D341Med (cell line): ENCODE data around the gene HOXB2.

Experiments
- DNase-seq: peaks from one replicate; pipeline ENCODE4 v3.0.0; 2012; ENCODE audit warnings: low spot score

Gene HOXB2

DNA sequence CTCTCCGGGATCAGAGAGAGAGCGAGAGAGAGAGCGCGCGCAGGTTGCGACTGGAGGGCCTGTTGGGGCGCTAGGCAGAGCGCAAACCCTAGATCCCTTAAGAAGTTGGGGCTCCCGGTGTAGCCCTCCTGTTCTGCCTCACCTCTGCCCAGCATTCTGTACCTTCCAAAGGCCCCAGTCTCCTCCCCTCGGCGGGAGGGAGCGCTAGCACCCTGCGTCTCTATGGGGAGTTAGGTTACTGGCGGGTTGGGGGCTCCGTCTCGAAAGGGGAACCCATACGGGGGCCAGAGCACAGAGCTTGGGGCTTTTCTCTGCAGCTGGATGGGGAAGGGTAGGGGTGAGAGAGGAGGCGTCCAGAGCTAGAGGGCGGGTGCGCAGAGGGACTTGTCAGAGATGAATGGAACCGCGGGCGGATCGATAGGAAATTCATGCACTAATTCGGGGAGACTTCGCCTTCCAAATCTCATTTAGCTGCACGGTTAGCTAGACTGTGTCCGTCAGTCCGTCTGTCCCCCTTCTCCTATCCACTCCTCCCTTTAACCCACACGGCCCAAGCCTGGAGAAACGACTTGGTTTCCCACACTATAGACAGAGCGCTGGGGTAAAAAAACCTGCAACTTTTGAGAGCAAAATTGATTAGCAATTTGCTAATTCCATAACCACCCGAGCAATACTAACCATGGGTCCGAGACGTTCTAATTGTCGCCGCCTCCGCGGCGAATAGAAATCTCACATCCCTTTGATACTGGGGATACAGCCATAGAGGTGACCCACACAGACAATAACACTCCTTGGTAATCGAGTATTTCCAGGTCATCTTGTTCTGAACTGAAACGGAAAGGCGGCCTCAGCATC lies 33.9 kb upstream of the HOXB2 start:
- no peak for DNase-seq

DNA sequence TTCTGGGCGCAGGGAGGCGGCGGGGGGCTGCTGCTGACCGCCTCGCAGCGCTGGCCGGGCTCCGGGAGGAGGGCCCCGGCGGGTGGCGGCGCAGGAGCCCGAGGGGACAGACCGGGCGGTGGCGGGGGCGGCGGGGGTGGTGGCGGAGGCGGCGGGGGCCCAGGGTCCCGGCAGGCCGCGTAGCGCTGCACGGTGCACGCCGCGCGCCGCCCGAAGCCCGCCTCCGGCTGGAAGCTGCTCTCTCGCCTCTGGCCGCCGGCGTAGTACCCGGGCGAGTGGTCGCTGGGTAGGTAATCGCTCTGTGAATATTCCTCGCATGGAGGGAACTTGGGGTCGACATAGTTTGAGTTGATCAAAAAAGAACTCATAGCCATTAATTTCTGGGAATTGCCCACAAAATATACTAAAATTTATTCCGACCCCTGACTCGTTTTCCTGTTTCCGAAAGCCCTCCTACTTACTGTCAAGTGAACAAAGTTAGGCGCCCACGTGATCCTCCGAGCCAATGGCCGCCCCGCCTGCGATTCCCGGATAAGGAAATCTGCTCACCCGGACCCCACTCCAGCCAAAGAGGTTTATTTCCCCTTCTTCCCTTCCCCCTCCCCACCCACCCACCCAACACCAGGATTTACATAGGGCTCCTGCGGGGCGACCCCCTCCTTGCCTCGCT lies 33.2 kb upstream of the HOXB2 start, which contains the start of gene HOXB4:
Gene HOXB4, minus strand, starts transcription at position 405 of the 670 bp plus-strand sequence. Its CDS starts 31 bp downstream, at position 374.
- no peak for DNase-seq

DNA sequence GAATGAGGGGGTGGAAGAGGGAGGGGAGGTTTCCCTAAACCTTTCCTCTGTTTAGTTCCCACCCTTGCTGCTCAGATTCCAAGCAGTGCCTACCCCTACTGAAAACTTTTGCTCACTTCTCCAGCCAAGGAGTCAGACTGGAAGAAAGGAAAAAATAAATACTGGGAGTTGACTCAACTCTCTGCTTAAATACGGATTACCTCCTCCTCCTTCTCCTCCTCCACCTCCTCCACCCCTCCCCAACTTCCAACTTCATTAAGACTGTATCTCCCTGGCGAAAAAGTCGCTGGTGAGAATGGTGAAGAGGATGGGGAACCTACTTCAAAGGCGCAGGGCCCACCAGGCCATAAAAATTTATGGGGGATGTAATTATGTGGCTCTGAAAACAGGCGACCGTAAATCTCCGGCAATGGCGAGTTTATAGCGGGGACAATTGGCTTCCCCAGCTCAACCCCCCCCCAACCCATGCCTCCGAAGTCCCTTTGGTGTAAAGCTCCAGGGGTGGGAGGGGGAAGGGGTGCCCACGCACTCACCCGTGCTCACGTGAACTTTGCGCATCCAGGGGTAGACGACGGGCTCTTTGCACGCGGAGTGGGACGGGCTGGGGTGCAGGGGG lies 32.5 kb upstream of the HOXB2 start:
- DNase-seq, result no peak

DNA sequence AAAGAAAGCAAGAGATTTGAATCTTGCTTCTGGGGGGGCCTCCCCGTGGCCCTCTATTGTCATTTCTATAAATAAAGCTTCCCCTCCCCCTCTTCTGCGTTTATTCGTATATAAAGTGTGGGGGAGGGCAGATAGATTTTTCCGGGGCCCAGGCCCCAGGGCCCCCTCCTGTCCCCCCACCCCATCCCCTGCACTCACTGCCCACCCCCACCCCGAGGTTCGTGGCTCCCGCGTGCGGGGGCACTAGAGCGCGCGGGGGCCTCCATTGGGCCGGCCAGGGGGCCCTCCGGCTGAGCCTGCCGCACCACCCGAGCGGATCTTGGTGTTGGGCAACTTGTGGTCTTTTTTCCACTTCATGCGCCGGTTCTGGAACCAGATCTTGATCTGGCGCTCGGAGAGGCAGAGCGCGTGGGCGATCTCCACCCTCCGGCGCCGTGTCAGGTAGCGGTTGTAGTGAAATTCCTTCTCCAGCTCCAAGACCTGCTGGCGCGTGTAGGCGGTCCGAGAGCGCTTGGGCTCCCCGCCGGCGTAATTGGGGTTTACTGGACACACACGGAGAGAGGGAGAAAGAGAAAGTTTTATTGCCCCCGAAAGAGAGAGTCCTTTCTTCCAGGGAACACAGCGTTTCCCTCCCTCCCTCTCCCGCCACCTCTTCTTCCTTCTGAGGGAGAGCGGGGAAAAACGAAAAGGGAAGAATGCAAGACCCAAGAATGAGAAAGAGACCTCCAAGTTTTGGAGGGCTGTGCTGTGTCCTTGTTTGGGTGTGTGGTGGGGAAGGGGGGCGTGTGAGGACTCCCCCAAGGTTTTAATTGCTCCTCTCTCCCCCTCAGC lies 31.8 kb upstream of the HOXB2 start:
- DNase-seq, result no peak

DNA sequence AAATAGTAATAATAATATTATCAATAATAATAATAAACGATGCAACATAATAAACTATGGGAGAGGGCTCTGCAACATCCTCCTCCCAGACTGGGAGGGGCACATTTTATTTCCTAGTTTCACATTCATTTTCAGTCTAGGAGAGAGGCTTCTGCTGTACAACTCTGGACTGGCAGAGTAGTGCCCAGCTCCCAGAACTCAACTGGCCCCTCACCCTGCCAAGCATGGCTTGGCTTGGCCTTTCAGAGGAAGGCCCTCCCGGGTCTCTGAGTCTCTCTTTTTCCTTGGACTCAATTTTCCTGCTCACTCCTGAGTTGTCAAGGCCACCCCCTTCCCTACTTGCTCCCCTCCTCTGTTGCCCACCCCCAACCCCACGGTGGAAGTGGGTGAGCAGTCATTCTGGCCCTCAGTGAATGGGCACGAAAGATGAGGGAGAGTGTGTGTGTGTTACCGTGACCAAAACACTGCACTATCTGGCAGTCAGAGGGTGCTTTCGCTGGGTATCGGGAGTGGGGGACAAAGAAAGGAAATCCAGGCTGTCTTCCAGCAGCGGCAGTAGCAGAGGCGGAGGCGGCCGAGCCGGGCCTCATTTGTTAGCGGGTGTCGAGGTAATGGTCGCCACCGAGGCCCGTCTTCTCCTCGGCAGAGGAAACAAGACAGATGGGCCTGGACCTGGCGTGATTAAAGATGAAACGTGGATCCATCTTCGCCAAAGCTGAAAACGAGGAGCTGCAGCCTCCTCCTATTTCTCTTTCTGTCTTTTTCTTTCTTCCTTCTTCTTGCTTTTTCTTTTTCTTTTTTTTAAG lies 31.0 kb upstream of the HOXB2 start:
- DNase-seq, result no peak

DNA sequence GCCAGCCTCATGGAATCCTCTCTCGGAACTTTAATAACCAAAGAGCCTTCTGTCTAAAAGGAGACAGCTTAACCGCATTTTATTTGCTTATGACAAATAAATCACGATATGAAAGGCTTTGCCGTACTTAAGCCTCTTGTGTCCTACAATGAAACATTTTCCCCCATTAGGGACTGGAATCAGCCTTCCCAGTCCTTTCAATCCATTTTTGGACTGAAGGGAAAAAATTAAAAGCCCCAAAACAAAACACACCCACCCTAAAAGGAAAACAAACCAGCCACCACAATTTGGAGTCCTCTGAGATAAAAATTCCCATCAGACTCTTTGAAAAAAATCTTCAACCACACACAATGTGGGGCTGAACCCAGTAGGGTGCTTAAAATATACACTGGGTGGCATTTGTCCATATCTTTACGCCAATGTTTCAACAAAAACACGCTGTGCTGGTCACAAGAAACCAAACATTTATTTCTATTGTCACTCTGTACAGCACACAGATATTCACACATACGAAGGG lies 30.2 kb upstream of the HOXB2 start:
- no peak for DNase-seq

DNA sequence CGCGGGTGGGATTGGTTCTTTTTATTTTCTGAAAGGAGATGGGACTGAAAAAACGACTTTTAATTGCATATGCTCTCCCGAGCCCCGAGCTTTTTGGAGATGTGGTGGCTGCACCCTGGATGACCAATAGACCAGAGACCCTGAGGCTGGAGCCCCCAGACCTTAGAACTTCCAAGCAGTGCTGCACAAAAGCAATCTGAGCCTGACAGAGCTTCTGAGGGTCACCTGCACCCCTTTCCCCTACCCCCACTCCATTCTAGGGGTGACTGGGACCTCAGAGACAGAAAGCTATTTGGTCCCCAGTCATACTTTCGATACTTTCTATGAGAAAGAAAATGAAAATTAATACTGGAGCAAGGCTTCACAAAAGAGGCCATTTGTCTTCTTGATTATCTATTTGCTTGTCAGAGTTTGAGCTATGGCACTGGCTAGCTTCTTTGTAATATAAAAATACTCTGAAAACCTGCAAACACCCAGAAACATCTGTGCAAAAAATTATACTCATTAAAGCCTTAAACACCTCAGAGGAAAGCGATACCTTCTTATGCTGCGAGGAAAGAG lies 29.7 kb upstream of the HOXB2 start:
- DNase-seq, result no peak

DNA sequence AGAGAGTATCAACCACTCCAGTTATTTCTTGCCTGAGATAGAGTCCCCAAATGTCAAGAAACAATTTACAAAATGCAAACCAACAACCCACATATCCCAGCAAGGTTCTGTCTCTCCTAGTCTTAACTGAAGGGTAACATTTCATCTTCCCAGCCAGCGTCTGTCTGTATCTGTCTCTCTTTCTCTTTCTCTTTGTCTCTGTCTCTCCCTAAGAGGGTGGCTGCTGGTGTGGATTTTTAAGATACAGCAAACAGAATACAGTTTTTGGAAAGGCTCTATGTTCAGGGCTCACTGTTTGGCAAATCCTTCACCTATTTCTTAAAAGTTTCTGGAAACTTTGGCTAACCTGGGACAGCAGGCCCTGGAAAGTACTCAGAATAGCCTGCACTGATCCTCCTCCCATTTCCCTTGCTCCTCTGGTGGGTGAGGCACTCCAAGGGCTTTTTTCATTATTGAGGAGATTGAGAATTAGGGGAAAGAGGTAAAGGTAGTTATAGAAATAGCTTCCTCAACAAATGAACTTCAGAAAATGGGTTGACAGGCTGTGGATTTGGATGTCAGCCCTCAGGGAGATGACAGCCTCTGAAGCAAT lies 27.0 kb upstream of the HOXB2 start:
- DNase-seq, result no peak

DNA sequence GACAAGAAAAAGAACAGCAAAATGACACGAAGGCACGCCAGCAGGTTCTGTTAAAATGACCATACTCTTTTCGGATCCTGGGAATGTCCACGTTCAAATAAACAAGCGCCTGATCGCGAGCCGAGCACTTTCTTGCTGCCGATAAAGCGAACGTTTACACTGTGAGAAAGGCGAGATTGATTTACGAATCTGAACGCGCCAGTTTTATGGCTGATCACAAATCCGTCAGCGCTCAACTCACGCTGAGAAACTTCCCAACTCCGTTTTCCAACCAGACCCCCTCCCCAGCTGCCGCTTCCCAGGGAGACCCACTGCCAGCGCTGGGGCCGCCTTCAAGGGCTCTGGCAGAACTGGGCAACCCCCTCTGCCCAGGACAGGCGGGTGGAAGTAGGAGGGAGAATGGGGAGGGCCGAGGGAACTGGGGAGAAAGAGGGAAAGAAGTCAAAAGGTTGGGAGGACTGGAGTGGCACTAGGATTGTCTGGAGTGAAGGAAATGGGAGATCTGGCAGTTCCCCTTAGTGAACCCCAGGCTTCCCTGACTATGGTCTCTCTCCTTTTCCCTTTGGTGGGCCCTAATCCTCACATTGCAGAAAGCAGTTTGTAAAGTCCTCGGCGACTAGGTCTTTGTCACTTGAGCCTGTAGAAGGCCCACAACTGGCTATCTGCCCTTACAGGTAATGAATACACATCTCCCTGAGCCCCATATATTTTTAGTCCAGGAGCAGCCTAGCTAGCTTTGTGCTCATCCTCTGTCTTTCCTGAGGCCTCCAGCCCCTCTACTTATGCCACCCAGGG lies 26.3 kb upstream of the HOXB2 start:
- no peak for DNase-seq

DNA sequence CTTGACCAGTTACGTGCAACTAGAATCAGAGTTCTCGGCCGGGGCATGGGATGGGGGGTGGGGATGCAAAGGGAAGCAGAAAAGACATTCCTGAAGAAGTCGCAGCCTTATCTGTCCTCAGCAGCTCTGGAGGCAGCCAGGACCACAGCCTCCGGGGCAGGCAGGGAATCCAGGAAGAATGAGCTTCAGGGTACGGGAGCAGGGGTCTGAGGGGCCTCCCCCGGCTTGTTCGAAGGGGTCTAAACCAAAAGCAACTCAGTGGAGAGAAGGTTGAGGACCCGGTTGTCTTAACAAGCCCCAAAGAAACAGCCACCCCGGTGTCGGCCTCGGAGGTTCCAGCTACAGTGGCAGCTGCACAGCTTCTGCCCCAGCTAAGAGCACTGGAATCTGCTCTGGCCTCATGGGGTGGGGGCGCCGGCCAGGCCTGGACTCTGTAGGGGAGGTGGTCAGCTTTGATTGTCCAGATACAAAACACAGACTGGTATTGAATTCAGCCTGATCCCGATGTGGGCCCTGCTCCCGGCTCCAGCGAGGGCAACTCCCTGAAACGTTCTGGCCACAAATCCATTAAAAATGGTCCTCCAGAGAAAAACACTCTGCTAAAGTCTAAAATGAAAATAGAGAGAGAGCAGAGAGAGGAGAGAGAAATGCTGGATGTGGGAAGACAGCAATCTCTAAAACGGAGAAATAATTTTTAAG lies 25.6 kb upstream of the HOXB2 start:
- no peak for DNase-seq

DNA sequence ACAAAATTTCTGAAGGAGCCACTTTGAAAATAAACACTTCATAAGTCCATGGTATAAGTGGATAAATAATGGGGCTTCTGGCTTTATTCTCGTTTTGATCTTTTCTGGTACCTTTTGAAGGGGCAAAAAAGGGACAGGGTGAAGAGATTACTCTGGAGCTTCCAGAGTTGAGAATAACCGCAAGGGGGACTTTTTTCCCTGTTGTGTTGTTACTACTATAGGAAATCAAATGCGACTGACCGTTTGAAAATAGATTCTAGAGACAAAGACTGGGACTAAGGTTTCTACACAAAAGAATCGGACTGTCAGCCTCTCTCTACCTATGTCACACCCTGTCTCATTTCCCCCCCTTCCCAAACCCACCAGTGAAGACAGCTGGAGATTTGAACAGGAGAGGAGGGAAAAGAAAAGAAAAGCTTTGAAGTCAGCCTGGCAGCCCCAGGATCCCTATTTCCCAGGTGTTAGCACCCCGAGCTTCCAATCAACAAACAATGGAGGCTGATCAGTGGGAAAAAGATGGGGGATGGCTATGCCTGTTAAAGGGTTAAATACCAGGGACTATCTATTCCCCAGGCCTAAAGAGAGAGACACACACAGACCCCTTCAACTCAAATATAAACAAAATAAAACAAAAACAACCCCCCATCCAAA lies 24.9 kb upstream of the HOXB2 start:
- DNase-seq, result no peak

DNA sequence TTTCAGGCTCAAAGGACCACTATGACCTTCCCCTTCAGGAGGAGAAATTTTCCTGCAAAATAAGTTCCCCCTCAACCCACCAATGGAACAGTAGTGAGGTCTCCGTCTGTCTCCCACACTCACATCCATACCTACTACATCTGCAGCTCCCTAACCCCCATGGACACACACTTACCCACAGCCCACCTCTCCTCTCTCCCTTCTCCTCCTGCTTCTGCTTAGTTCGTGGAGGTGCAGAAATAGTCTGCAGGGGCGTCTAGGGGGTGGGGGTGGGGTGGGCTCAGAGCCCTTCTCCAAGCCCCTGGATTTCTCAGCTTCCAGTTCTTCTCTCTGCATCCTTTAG lies 24.3 kb upstream of the HOXB2 start:
- no peak for DNase-seq

DNA sequence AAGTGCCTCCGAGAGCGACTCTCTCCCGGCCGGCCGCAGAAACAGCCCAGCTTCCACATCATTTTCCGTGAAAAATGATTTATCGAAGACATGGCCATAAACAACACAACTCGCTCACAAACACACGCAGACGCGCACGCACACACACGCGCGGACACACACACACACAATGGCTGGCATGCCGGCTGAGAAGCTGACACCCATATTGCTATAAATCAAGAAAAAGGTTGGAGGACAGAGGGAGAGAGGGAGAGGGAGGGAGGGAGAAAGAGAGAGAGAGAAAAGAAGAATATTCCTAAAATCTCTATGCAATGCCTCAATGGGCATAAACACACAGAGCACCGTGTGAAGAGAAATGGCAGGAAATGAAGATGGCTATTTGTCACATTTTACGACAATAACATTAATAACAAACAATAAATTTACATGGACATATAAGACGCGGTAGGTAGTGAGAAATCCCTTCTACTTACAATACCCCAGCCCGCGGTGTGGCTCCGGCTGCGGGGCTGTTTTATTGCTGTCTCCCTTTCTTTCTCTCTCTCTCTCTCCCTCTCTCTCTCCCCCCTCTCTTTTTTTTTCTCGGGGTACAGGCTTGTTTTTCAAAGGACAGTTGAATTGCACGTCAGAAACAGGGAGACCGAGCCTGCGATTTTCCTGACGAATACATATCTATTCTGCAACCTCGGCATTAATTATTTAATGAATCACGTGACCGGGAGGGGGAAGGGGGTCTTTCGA lies 23.8 kb upstream of the HOXB2 start:
- no peak for DNase-seq

DNA sequence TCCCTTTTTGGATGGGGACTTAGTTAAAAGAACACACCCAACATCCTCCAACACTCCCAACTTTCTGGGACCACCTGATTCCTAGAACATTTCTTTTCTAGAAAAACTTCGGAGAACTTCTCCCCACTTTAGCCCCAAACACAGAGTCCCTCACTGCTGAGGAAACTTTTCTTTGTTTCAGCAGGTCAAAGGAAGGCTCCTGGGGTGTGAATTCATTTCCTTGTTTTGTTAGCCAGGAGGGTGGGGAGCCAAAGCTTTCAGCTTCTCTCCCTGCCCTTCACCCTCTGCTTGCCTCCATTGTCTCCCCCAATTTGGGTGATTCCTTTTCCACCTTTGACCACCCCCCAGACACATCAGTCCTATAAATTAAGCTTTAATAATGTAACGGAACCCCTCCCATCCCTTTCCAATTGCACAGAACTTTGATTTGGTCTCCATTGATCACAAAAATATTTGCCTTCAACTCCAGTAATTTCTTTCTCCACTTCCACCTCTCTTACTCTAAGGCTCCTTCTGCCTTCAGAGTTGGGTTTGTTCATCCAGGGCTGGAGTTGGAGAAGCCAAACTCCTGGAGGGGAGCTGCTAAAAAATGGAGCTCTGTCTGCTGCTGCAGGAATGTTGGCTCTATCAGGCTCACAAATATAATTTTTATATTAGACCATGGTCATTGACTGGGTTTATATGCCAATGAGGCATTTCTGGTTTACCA lies 22.9 kb upstream of the HOXB2 start:
- no peak for DNase-seq

DNA sequence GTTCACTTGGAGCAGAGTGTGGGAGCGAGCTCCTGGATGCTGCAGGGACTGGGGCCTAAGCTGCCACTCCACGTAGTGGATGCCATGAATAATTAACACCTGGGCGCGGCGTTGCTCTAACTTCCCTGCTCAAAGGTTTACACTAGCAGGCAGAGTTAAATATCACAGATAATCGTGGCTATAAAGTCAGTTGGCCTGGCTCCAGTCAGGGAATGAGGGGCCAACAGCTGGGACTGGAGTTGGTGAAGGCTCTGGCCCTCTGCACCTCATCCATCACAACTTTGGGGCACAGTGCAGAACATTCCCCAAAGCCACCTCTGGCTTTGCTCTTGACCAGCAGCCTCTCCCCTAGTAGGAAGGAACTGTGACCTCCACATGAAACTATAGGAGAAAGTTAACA lies 22.3 kb upstream of the HOXB2 start:
- no peak for DNase-seq

DNA sequence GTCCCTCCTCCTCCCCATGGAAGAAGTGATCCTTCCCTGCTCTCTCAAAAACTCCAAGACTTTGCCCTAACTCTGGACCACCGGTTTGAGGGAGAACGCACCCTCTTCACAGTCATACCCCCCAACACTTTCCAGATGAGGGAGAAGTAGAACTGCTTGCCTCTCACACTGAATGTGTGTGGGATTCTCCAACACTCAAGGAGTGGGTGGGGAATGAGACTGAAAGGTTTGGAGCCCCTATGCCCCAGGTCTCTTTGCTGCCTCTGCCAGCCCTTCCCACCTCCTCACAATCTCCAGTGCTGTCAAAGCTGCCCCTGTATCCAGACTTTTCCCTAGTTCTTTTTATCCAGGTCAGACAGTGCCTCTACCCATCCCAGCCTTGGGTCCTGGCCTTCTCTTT lies 21.8 kb upstream of the HOXB2 start:
- DNase-seq, result no peak
